ENCODE data around the gene GABRB2.
"Not testable (repeated sequence)": the region's sequence is repeated elsewhere in the genome, so short reads cannot be mapped to it uniquely, and the experiment has no call there.

GABRB2 gene

GRCh38 chr5:161295721-161296250 lies 250.7 kb downstream of the GABRB2 start:
- DNase-seq = no peak

DNA sequence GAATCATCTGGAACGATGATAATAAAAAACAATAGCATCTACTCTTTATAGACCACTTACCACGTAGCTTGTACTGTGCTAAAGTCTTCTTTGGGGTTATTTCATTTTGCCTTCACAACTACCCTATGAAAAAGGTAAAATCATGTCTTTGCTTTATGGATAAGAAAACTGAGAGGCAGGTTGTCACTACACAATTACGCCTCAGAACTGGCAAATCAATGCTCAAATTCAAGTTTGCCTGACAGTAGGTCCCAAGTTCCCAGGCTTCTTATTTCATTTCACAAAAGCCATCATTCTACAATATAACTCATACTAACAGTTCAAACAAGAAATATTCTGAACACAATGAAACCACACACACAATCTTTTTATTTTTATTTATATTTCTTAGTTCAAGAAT lies 258.5 kb downstream of the GABRB2 start:
- DNase-seq = no peak

DNA sequence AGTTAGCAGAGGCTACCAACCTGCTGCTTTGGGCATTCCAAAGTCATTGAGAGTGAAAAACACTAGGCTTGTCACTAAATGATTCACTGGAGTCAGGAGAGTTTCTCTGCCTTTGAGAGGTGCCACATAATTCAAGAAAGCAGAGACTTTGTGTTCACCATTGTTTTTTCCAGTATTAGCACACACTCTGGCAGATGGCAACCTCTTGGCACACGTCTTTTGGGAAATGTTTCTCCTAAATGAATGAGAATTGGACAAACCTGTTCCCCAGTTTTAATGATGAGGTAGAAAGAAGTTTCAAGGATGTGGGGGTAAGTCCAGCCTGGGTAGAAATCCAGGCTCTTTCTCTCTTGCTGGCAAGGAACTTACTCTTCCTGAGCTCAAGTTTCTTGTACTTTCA lies 259.1 kb downstream of the GABRB2 start:
- no peak for DNase-seq

GRCh38 chr5:161286066-161286655 lies 260.4 kb downstream of the GABRB2 start:
- no peak for DNase-seq

GRCh38 chr5:161284445-161284844 lies 262.1 kb downstream of the GABRB2 start:
- no peak for DNase-seq

- DNase-seq = no peak
Measured at GRCh38 chr5:161283296-161283695, 263.2 kb downstream of the GABRB2 start.

GRCh38 chr5:161278739-161279660 lies 267.5 kb downstream of the GABRB2 start:
- no peak for DNase-seq

DNA sequence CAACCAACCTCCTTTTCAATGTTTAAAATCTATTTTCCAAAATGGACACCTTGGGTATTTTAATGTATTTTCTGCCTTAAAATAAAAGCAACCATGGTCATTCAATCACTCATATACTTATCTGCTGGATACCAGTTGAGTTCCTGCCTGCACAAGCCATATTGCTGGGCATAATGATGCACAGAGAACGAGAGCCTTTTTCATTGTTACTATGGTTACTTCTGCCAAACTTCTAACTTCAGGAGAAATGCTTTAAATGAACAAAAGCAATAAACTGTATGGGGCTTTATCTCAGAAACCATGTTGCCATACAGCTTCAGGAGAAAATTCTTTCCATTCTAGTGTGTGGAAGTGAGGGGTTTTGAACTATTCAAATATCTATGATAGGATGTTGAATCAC lies 269.5 kb downstream of the GABRB2 start:
- DNase-seq = no peak

GRCh38 chr5:161274951-161275350 lies 271.6 kb downstream of the GABRB2 start:
- DNase-seq = no peak

DNA sequence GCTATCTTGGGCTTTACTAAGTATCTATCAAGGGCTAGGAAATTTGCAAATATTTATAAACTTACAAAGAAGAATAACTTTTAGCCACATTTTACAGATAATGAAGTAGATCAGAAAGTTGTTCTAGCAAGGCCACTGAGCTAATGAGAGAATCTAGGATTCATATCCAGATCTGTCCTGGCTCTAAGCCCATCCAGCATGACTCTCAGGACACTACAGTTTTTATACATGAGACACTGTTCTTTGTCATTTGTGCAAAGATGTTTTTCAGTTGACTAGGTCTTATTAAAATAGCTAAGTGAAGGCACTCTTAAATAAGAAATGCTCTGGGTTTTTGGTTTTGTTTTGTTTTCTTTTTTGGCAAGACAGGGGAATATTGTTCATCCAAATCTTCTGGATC lies 273.1 kb downstream of the GABRB2 start:
- no peak for DNase-seq

- no peak for DNase-seq
Measured at GRCh38 chr5:161271816-161272215, 274.7 kb downstream of the GABRB2 start.

DNA sequence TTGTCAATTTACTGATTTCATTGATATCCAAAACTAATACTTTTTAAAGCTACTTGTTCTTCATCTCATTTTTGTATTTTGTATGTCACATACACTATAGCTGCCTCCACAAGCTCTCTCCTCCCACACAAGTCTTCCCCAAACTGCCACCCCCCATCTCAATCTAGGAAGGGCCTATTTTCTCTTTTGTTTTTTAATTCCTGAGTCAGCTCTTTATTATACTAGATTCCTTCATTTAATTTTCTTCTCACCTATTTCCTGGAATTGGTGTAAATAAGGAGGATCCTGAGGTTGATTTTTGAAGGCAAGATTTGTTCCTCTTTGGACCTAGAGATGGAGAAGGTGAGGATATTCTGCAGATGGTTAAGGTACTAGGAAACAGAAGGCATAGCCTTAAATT lies 277.4 kb downstream of the GABRB2 start:
- DNase-seq = no peak

DNA sequence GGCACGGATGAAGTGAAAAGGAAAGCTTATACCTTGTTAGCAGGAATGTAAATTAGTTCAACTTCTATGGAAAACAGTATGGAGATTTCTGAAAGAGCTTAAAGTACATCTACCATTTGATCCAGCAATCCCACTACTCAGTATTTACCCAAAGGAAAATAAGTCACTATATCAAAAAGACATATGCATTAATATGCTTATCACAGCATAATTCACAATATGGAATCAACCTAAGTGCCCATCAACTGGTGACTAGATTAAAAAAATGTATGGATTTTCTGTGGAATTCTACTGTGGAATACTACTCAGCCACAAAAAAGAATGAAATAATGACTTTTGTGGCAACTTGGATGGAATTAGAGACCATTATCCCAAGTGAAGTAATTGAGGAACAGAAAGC lies 279.6 kb downstream of the GABRB2 start:
- DNase-seq = no peak

DNA sequence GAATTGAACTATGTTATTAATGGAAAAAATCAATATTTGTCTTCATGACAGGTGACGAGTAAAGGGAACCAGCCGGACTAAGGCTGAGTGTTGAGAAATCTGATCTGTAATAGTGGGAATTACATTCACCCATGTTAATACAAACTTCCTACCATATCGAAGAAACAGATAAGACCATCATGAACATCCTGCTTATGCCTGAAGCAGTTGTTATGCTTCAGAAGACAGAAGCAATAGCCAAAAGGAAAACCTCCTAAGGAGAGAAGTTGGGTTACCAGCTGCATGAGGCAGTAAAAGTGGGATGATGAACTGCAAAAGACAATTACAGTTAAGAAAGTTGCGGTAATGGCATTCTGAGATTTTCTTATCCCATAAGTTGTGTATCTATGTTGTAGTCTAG lies 281.5 kb downstream of the GABRB2 start:
- no peak for DNase-seq

DNA sequence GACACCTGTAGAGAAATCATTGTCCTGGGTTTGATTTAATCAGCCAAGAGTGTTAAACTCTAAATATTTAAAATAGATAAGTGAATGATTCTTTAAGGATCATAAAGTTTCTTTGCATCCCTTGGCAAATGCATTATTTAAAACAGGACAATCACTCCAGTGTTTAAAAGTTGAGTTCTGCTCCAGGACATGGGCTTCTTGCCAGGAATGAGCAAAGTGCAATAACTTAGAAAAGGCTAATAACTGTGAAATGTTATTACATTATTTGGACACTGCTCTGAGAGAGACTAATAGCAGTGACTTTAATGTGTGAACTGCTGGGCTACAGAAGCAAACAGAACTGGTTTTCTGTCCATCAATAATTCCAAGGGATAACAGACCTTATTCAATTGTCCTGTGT lies 283.3 kb downstream of the GABRB2 start:
- DNase-seq = no peak

DNA sequence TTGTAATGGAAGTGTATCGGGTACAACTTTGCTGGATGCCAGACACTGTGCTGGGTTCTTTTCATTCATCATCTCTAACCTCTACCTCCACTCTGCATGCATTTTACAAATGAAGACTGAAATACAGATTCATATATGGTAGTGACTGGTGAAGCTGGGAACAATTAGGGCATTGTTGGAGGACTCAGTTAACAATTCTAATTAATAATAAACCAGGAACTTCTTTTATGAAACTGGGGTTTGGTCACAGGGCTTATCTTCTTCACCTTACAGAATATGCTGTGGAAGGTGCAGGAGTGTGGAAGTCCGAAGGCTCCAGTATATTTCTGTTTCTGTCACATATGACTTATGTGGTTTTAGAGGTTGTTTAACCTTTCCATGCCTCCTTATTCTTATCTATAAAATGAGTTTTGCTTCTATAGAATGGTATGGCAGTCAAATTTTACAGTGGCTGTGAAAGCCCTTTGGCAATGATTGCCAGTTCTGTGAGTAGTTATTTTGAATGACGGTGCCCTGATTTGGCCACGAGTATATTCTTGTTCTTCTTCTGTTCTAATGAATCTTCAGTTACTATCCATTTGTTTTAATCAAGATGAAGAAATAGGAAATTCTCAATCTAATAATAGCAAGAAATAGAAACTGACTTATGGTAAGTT lies 284.7 kb downstream of the GABRB2 start:
- DNase-seq = no peak

GRCh38 chr5:161258438-161258837 lies 288.1 kb downstream of the GABRB2 start:
- DNase-seq = no peak

DNA sequence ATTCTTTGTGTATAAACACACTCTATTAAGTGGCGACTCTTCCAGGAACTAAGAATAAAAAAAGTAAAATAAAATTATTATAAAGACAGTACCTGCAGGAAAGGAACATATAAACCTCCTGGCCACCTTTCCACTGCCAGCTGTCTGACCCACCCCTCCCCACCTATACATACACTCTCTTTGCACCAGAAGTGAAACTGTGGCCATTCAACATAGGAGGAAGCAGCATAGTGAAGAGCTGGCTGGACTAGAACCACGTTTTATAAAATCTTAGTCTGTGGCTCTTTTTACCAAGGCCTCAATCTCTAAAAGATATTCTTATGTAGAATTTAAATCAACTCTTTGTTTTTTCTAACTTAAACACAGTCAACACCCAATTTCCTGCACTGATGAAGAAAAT lies 289.6 kb downstream of the GABRB2 start:
- no peak for DNase-seq

DNA sequence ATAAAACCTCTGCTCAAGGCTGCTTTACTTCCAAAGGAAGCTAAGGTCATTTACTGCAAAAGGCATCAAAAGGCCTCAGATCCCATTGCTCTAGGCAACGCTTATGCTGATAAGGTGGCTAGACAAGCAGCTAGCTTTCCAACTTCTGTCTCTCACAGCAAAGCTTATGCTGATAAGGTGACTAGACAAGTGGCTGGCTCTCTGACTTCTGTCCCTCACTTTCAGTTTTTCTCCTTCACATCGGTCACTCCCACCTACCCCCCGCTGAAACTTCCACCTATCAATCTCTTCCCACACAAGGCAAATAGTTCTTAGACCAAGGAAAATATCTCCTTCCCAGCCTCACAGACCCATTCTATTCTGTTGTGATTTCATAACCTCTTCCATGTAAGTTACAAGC lies 293.6 kb downstream of the GABRB2 start:
- not testable (repeated sequence) for DNase-seq

GRCh38 chr5:161246749-161247148 lies 299.8 kb downstream of the GABRB2 start:
- no peak for DNase-seq

DNA sequence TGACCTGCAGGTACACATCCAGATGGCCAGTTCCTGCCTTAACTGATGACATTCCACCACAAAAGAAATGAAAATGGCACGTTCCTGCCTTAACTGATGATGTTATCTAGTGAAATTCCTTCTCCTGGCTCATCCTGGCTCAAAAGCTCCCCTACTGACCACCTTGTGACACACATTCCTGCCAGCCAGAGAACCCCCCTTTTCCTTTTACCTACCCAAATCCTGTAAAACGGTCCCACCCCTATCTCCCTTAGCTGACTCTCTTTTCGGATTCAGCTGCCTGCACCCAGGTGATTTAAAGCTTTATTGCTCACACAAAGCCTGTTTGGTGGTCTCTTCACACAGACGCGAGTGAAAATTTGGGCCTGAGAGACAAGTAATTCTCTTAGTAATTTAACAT lies 300.7 kb downstream of the GABRB2 start:
- not testable (repeated sequence) for DNase-seq

Data from T-helper 2 cell (primary cell).